Measurements from ENCODE around the gene DNAI1.

DNAI1 gene

GRCh38 chr9:34552986-34553385 lies 94.4 kb downstream of the DNAI1 start:
- no peak for TF ChIP-seq CTCF (IDR thresholded peaks at IDR 0.05; ENCODE audit: insufficient read depth, low read depth, low read length, missing control alignments)
- no peak overlapping the region for H3K4me3 ChIP-seq (ENCODE audit: low read length)
- DNase-seq (ENCODE audit: low read depth) = no peak

GRCh38 chr9:34553511-34554021 lies 95.0 kb downstream of the DNAI1 start:
- no peak overlapping the region for H3K4me3 ChIP-seq (ENCODE audit: low read length)
- no peak for DNase-seq (ENCODE audit: low read depth)
- no peak for TF ChIP-seq CTCF (IDR thresholded peaks at IDR 0.05; ENCODE audit: insufficient read depth, low read depth, low read length, missing control alignments)

GRCh38 chr9:34554211-34555001 lies 95.8 kb downstream of the DNAI1 start:
- no peak for DNase-seq (ENCODE audit: low read depth)
- H3K4me3 ChIP-seq (ENCODE audit: low read length) = no peak overlapping the region
- TF ChIP-seq CTCF (IDR thresholded peaks at IDR 0.05; ENCODE audit: insufficient read depth, low read depth, low read length, missing control alignments) = no peak

- no peak for TF ChIP-seq CTCF (IDR thresholded peaks at IDR 0.05; ENCODE audit: insufficient read depth, low read depth, low read length, missing control alignments)
- DNase-seq (ENCODE audit: low read depth) = no peak
- no peak overlapping the region for H3K4me3 ChIP-seq (ENCODE audit: low read length)
These were observed 96.4 kb downstream of the DNAI1 start for GRCh38 chr9:34555002-34555348.

- no peak overlapping the region for H3K4me3 ChIP-seq (ENCODE audit: low read length)
- no peak for TF ChIP-seq CTCF (IDR thresholded peaks at IDR 0.05; ENCODE audit: insufficient read depth, low read depth, low read length, missing control alignments)
- DNase-seq (ENCODE audit: low read depth) = no peak
These were observed 96.9 kb downstream of the DNAI1 start for GRCh38 chr9:34555500-34555899.

- no peak for TF ChIP-seq CTCF (IDR thresholded peaks at IDR 0.05; ENCODE audit: insufficient read depth, low read depth, low read length, missing control alignments)
- no peak overlapping the region for H3K4me3 ChIP-seq (ENCODE audit: low read length)
- no peak for DNase-seq (ENCODE audit: low read depth)
These were observed 97.4 kb downstream of the DNAI1 start for GRCh38 chr9:34555936-34556525.
